Measurements from ENCODE around the gene KIF7. TPM values are rescaled to one million over a fixed set of nuclear protein-coding genes. Genes with fewer than 3 reads are reported as not detected.

The KIF7 gene
- total RNA-seq, 1 experiment from 2014 or later = 5.0 TPM

DNA sequence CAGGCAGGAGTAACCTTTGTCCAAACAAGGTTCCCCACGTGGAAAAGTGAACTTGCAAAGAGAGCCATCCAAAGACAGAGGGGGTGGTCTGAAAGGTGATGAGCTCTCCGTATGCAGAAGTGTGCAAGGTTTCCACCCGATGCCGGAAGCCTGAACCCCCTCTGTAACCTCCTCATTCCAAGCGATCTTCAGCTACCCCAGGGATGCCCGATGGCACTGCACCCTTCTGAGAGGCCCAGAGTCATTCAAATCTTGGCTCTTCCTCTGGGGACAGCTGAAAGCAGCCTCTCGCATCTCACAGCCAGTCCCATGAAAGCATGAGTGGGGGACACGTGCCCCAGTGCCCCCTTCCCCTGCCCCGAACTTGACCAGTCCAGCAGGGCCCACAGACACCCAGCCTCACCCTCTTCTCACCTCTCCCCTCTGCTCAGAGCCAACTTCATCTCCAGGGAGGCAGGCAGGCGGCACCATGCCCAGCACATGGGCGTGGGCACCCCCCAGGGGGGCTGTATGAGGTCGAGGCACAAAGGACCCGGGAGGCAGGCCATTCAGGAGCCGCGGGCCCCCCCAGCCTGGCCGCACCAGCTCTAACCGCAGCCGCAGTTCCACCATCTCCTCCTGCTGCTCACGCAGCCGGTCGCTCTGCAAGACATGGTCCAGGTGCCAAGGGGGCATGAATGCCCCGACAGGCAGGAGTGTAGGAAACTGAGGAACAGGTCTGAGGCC lies 8.7 kb downstream of the KIF7 start:
- no peaks in the 10 kb centered on the region for H3K9me3 ChIP-seq (replicated peaks)
- H3K27ac ChIP-seq = no peak overlapping the region
- DNase-seq = no peak
- H3K36me3 ChIP-seq = peaks cover 5% of the 10 kb centered on the region; the same call in 1 of the 2 replicates
- H3K4me1 ChIP-seq = no peaks in the 10 kb centered on the region
- H3K4me3 ChIP-seq = no peak overlapping the region
- H3K27me3 ChIP-seq = no peaks in the 10 kb centered on the region

DNA sequence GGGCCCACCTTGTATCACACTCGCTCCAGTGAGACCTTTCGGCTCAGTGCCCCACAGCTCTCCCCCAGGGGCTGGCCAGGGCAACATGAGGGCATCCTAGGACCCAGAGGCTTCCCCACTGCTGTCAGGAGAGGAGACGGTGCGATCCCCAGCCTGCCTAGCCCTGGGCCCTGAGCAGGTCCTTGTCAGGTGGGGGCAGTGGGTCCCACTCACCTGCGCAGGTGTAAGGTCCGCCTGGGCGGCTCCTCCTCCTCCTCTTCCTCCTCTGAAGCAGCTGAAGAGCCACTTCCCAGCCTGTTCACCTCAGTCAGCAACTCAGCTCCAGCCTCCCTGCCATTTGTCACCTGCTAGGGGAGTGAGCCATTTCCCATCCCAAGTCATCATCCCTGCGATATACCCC lies 9.6 kb downstream of the KIF7 start:
- no peak for DNase-seq
- peaks cover 12% of the 10 kb centered on the region for H3K36me3 ChIP-seq
- H3K4me1 ChIP-seq = no peaks in the 10 kb centered on the region
- H3K27ac ChIP-seq = no peak overlapping the region
- no peak overlapping the region for H3K4me3 ChIP-seq
- no peaks in the 10 kb centered on the region for H3K9me3 ChIP-seq (replicated peaks)
- H3K27me3 ChIP-seq = no peaks in the 10 kb centered on the region

DNA sequence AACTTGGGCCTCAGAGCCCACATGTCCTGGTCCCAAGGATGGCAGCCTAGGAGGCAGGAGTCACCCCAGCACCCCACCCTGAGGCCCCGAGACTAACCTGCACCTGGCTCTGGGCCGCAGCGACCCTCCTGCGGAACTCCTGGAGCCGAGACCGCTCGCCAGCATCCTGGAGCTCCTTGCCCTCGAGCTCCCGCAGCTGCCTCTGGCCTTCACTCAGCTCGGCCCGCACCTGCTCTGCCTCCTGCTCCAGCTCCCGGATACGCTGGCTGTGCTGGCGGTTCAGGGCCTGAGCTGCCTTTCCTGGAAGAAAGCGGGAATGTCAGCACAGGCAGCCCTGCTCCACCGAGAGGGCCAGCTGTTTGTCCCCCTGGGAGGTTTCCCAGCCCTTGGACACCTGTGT lies 13.2 kb downstream of the KIF7 start:
- Histone ChIP-seq H3K27ac (no peak overlapping the region), H3K4me1 (no peaks in the 10 kb centered on the region), H3K36me3 (peaks cover 10% of the 10 kb centered on the region), H3K27me3 (no peaks in the 10 kb centered on the region), H3K4me3 (no peak overlapping the region), H3K9me3 (replicated peaks) (no peaks in the 10 kb centered on the region)
- DNase-seq = peak; percentile 55 to 56

DNA sequence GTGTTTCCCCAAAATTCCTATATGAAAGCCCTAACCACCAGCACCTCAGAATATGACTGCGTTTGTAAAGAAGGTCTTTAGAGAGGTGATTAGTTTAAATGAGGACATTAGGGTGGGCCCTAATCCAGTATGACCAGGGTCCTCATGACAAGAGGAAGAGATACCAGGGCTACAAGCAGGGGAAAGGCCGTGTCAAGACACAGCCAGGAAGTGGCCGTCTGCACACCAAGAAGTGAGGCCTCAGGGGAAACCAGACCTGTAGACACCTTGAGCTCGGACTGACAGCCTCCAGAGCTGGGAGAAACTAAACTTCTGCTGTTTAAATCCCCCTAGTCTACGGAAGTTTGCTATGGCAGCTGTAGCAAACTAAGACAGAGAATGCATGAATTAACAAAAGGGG lies 14.2 kb downstream of the KIF7 start:
- Histone ChIP-seq H3K27me3 (no peaks in the 10 kb centered on the region), H3K36me3 (peaks cover 10% of the 10 kb centered on the region), H3K4me1 (no peaks in the 10 kb centered on the region), H3K4me3 (no peak overlapping the region), H3K9me3 (replicated peaks) (no peaks in the 10 kb centered on the region), H3K27ac (no peak overlapping the region)
- DNase-seq = no peak

DNA sequence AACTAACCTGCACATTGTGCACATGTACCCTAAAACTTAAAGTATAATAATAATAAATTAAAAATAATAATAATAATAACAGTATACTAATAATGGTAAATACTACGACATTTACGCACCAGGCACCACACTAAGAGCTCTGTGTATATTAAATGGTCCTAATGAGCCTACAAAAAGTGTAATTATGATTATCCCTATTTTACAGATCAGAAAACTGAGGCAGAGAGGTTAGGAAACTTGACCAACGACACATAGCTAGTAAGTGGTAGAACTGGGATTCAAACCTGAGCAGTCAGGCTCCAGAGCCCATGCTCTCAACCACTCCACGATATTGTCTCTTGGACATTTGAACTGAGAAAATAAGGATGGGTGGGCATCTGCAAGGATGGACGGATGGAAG lies 15.0 kb downstream of the KIF7 start:
- H3K4me3 ChIP-seq = no peak overlapping the region
- H3K36me3 ChIP-seq = peaks cover 10% of the 10 kb centered on the region
- H3K27ac ChIP-seq = no peak overlapping the region
- no peaks in the 10 kb centered on the region for H3K27me3 ChIP-seq
- no peak for DNase-seq
- H3K9me3 ChIP-seq (replicated peaks) = no peaks in the 10 kb centered on the region
- no peaks in the 10 kb centered on the region for H3K4me1 ChIP-seq

DNA sequence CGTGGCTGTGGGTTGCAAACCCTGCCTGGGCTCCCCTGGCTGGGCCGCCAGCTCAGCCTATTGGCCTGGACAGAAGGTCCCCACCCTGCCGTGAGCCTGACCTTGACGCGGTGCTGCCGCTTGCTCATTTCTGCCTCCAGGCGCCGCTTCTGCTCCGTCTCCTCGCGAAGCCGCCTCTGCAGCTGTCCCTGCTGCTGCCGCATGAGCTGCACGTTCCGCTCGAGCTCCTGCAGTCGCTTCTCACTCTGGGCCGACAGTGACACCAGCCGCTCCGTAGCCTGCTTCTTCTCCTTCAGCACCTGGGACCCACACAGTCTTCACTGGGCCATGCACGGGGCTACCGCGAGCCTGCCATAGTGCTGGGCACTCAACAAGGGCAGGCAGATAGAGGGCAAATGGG lies 21.7 kb downstream of the KIF7 start:
- Histone ChIP-seq H3K9me3 (replicated peaks) (no peaks in the 10 kb centered on the region; the same call in 1 of the 2 replicates), H3K4me3 (no peak overlapping the region), H3K27me3 (no peaks in the 10 kb centered on the region), H3K27ac (no peak overlapping the region), H3K4me1 (no peaks in the 10 kb centered on the region), H3K36me3 (peaks cover 50% of the 10 kb centered on the region)
- DNase-seq = no peak

DNA sequence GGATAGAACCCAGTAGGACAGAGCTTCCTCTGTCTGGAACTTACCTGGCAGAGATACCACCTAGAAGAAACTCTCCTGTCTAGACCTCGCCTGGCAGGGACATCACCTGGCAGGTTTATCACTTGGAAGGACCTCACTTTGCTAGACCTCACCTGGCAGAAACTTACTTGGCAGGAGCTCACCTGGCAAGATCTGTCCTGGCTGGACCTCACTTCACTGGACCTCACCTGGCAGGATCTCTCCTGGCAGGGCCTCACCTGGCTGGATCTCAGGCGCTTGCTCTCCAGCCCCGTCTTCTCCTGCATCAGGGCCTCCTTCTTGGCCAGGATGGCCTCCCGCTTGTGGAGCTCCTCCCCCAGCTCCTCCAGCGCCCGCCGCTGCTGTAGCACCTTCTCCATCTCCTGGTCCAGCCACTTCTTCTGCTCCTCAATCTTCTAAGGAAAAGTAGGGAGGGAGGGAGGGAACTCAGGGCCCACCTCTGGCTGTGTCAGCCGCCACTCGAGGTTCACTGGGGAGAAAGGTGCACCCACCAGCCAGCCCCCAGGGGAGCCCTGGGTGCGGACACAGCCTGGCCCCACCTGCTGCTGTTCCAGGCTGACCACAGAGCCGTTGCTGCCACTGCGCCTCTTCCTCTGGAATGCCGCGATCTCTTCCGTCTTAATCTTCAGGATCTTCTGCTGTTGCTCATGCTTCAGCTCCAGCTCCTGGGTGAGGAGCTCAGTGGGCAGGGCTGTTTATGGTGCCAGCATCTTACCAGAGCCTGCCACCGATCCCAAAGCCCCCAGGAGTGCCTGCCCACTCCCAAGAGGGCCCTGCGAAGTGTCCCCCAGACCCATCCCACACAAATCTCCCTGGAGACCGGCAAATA lies 22.5 kb downstream of the KIF7 start:
- no peak for DNase-seq
- no peaks in the 10 kb centered on the region; the same call in 1 of the 2 replicates for H3K9me3 ChIP-seq (replicated peaks)
- H3K27me3 ChIP-seq = no peaks in the 10 kb centered on the region
- no peak overlapping the region for H3K4me3 ChIP-seq
- H3K27ac ChIP-seq = no peak overlapping the region
- H3K36me3 ChIP-seq = peaks cover 58% of the 10 kb centered on the region
- H3K4me1 ChIP-seq = no peaks in the 10 kb centered on the region

DNA sequence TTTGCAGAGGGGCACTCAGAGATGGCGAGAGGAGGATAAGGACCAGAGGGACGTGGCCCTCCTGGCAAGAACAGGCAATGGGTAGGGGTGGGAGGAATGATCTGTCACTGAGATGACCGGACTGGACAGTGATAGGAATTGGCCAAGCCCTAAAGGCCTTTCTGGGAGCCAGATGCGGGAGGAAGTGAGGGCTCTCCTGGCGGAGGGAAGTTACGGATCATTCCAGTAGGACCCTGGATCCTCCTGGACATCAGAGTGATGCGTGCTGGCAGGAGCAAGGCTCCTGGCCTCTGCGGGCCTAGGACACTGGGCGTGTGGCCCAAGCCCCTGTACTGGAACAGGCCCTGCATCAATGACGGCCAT lies 23.4 kb downstream of the KIF7 start:
- Histone ChIP-seq H3K4me3 (no peak overlapping the region), H3K36me3 (peaks cover 67% of the 10 kb centered on the region), H3K27me3 (no peaks in the 10 kb centered on the region), H3K27ac (no peak overlapping the region), H3K4me1 (no peaks in the 10 kb centered on the region), H3K9me3 (replicated peaks) (no peaks in the 10 kb centered on the region; the same call in 1 of the 2 replicates)
- no peak for DNase-seq

DNA sequence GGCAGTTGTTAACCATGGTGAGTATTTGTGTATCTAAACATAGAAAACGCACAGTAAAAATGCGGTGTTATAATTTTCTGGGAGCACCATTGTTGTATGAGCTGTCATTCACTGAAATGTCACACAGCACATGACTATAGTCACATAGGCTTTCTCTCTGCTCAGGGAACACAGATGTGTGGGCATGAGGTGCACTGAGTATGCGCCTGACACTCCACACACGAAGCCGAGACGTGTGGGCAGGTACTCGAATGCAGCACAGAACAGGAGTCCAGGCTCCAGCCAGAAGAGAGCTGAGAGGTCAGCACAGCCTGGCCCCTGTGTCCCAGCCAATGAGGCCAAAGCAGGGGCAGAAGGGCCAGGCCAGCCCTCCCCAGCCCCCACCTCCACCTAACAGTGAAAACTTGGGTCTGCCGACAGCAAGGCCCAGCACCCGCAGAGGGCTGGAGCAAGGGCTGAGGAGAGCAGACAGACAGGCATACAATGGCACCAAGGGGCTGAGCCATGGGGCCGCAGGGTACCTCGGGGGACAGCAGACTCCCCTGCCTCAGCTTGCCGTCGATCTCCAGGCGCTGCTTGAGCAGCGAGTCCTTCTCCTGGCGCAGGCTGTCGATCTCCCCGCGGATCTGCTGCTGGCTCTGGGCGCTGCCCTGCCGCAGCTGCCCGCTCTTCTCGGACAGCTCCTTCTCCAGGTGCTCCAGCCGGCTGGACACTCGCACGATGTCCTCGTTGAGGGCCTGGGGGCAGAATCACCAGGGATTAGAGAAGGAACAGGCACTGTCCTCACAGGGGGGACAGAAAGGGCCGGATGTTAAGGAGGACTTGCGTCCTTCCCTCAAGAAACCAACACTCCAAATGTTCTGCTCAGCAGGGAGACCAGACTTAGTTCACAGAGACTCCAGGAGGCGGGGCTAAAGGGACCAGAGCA lies 24.0 kb downstream of the KIF7 start:
- Histone ChIP-seq H3K27ac (no peak overlapping the region), H3K9me3 (replicated peaks) (no peaks in the 10 kb centered on the region; the same call in 1 of the 2 replicates), H3K4me1 (no peaks in the 10 kb centered on the region), H3K4me3 (no peak overlapping the region), H3K27me3 (no peaks in the 10 kb centered on the region), H3K36me3 (peaks cover 74% of the 10 kb centered on the region)
- DNase-seq = no peak

DNA sequence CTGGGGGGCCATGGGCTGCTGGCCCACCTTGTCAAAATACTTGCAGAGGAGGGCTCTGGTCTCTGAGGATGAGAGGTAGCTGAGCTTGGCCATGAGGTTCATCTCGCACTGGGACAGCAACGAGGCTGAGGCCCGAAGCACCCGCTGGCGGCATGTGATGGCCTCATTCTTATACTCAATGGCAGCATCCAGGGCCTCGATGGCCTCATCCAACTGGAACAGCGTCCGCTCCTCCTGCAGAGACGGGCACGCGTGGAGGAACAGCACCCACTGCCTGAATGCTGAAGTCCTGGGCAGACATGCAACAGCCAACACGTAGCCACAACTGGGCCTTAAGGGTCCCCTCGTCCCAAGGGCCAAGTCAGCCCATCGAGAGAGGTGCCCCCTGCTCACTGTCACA lies 25.0 kb downstream of the KIF7 start:
- Histone ChIP-seq H3K27ac (no peak overlapping the region), H3K4me3 (no peak overlapping the region), H3K4me1 (no peaks in the 10 kb centered on the region), H3K36me3 (peaks cover 84% of the 10 kb centered on the region), H3K9me3 (replicated peaks) (no peaks in the 10 kb centered on the region; the same call in 1 of the 2 replicates), H3K27me3 (no peaks in the 10 kb centered on the region)
- no peak for DNase-seq

DNA sequence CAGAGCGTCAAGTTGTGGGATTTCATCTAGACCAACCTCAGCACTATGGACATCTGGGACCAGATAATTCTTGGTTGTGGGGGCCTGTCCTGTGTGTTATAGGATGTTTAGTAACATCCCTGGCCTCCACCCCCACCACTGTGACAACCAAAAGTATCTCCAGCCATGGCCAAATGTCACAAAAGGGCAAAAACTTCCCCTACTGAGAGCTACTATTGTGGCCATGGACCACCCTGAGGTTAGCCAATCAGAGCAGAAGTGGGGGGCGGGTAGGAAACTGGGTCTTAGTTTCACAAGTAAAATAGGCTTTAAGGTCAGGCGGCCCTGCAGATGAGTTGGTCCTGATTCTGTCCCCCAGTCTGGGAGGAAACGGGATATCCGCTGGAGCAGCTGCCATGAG lies 25.4 kb downstream of the KIF7 start:
- Histone ChIP-seq H3K36me3 (peaks cover 88% of the 10 kb centered on the region), H3K9me3 (replicated peaks) (no peaks in the 10 kb centered on the region; the same call in 1 of the 2 replicates), H3K4me3 (no peak overlapping the region), H3K4me1 (no peaks in the 10 kb centered on the region), H3K27me3 (no peaks in the 10 kb centered on the region), H3K27ac (no peak overlapping the region)
- DNase-seq = no peak

DNA sequence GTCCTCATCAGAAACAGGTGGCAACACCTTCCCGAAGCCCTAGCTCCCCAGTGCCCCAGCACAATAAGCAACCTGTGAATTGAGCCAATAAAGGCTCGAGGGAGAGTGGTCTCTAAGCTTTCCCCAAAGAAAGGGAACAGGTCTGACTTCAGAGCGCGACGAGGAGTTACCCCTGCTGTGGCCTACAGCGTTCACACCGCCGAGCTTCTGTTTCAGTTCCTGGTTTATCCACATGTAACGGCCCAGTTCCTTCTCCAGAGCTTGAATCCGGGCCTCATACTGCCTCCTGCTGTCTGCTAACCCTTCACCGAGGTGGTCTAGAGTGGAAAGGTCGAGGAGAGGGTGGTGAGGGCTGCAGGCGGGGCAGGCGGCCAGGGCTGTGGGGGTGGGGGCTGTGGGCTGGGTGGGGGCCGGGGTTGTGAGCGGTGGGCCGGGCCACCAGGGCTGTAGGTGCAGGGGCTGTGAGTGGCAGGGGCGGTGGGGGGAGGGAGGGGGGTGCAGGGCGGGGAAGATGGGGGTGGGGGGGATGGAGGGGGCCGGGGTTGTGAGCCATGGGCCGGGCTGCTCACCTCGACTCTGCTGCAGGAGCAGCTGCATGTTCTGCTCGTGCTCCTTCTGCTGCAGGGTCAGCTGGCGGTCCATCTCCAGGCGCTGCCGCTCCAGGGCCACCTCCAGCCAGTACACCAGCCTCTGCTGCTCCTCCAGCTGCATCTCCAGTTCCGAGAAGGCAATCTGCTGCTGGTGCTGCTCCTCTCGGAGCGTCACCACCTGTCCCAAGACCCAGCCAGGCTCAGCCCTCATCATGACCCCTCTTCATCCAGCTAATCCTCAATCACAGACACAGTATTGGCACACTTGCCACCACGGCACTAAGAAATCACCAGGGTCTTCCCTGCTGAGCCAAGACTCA lies 26.2 kb downstream of the KIF7 start:
- Histone ChIP-seq H3K36me3 (peaks cover 95% of the 10 kb centered on the region), H3K27me3 (no peaks in the 10 kb centered on the region), H3K4me1 (no peaks in the 10 kb centered on the region), H3K4me3 (no peak overlapping the region), H3K27ac (no peak overlapping the region), H3K9me3 (replicated peaks) (no peaks in the 10 kb centered on the region; the same call in 1 of the 2 replicates)
- no peak for DNase-seq

DNA sequence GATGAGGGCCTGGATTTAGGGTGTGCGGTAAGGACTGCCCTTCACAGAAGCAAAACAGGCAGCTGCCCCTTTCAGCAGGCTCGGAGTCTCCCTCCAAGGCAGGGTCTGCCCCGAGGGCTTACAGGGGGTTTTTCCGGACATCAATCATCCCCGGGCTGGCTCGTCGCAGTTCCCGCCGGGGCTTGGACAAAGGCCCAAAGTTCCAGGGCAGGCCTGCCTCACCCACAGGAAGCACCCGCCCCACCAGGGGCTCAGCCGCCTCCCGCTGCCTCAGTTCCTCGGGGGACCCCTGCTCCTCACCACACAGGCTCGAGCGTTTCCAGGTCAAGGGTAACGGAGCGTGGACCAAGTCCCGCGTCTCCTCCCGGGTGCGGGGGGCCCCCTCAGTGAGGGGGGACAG lies 27.0 kb downstream of the KIF7 start:
- no peak overlapping the region for H3K27ac ChIP-seq
- H3K27me3 ChIP-seq = no peaks in the 10 kb centered on the region
- H3K4me3 ChIP-seq = no peak overlapping the region
- no peak for DNase-seq
- H3K9me3 ChIP-seq (replicated peaks) = no peaks in the 10 kb centered on the region
- no peaks in the 10 kb centered on the region for H3K4me1 ChIP-seq
- H3K36me3 ChIP-seq = peaks cover 95% of the 10 kb centered on the region
